ENCODE data around the gene COL5A2. TPM values are rescaled to one million over a fixed set of nuclear protein-coding genes. Genes with fewer than 3 reads are reported as not detected.
A peak's percentile ranks its signal among the peaks of the same experiment; 100 is the strongest.

Gene COL5A2
- polyA plus RNA-seq, 1 donor from 2014 or later = not detected

GRCh38 chr2:189111063-189111715, 68.4 kb downstream of the COL5A2 start:
- Mint-ChIP-seq H3K4me3 (no peak overlapping the region), H3K9me3 (no peaks in the 10 kb centered on the region), H3K27me3 (no peaks in the 10 kb centered on the region), H3K36me3 (no peaks in the 10 kb centered on the region), H3K4me1 (no peaks in the 10 kb centered on the region), H3K27ac (no peak overlapping the region)

- Mint-ChIP-seq H3K27me3 (no peaks in the 10 kb centered on the region), H3K27ac (no peak overlapping the region), H3K9me3 (no peaks in the 10 kb centered on the region), H3K4me1 (no peaks in the 10 kb centered on the region), H3K36me3 (no peaks in the 10 kb centered on the region), H3K4me3 (no peak overlapping the region)
Measured at GRCh38 chr2:189109921-189110397, 69.6 kb downstream of the COL5A2 start.

GRCh38 chr2:189104934-189105333, 74.6 kb downstream of the COL5A2 start:
- no peaks in the 10 kb centered on the region for H3K9me3 Mint-ChIP-seq
- no peak overlapping the region for H3K4me3 Mint-ChIP-seq
- no peaks in the 10 kb centered on the region for H3K36me3 Mint-ChIP-seq
- H3K27ac Mint-ChIP-seq = peak overlapping the region in 1 of 3 donors; percentile 78
- H3K4me1 Mint-ChIP-seq = peaks cover 0 to 2% (median 1%) of the 10 kb centered on the region in 3 donors
- H3K27me3 Mint-ChIP-seq = no peaks in the 10 kb centered on the region

GRCh38 chr2:189102735-189103134, 76.8 kb downstream of the COL5A2 start:
- Mint-ChIP-seq H3K36me3 (no peaks in the 10 kb centered on the region), H3K4me3 (no peak overlapping the region), H3K27ac (peak overlapping the region in 1 of 3 donors; percentile 70), H3K4me1 (peaks cover 0 to 2% (median 1%) of the 10 kb centered on the region in 3 donors), H3K9me3 (no peaks in the 10 kb centered on the region), H3K27me3 (no peaks in the 10 kb centered on the region)

- no peaks in the 10 kb centered on the region for H3K9me3 Mint-ChIP-seq
- peaks cover 0 to 1% (median 0%) of the 10 kb centered on the region in 3 donors for H3K4me1 Mint-ChIP-seq
- no peak overlapping the region for H3K27ac Mint-ChIP-seq
- H3K4me3 Mint-ChIP-seq = no peak overlapping the region
- H3K27me3 Mint-ChIP-seq = no peaks in the 10 kb centered on the region
- H3K36me3 Mint-ChIP-seq = no peaks in the 10 kb centered on the region
Measured at GRCh38 chr2:189097934-189098333, 81.6 kb downstream of the COL5A2 start.

GRCh38 chr2:189096769-189097447, 82.7 kb downstream of the COL5A2 start:
- Mint-ChIP-seq H3K36me3 (no peaks in the 10 kb centered on the region), H3K4me3 (no peak overlapping the region), H3K27me3 (no peaks in the 10 kb centered on the region), H3K9me3 (no peaks in the 10 kb centered on the region), H3K4me1 (peaks cover 0 to 1% (median 0%) of the 10 kb centered on the region in 3 donors), H3K27ac (no peak overlapping the region)

- H3K27me3 Mint-ChIP-seq = no peaks in the 10 kb centered on the region
- H3K4me3 Mint-ChIP-seq = no peak overlapping the region
- no peaks in the 10 kb centered on the region for H3K9me3 Mint-ChIP-seq
- H3K4me1 Mint-ChIP-seq = no peaks in the 10 kb centered on the region
- no peaks in the 10 kb centered on the region for H3K36me3 Mint-ChIP-seq
- no peak overlapping the region for H3K27ac Mint-ChIP-seq
Measured at GRCh38 chr2:189095101-189095500, 84.5 kb downstream of the COL5A2 start.

GRCh38 chr2:189092936-189093335, 86.6 kb downstream of the COL5A2 start:
- no peaks in the 10 kb centered on the region for H3K9me3 Mint-ChIP-seq
- no peak overlapping the region for H3K4me3 Mint-ChIP-seq
- no peaks in the 10 kb centered on the region for H3K27me3 Mint-ChIP-seq
- H3K4me1 Mint-ChIP-seq = no peaks in the 10 kb centered on the region
- H3K36me3 Mint-ChIP-seq = no peaks in the 10 kb centered on the region
- no peak overlapping the region for H3K27ac Mint-ChIP-seq

- Mint-ChIP-seq H3K27ac (no peak overlapping the region), H3K4me3 (no peak overlapping the region), H3K36me3 (no peaks in the 10 kb centered on the region), H3K4me1 (no peaks in the 10 kb centered on the region), H3K9me3 (no peaks in the 10 kb centered on the region), H3K27me3 (no peaks in the 10 kb centered on the region)
Measured at GRCh38 chr2:189091253-189091652, 88.3 kb downstream of the COL5A2 start.

- Mint-ChIP-seq H3K36me3 (no peaks in the 10 kb centered on the region), H3K27ac (no peak overlapping the region), H3K4me3 (no peak overlapping the region), H3K9me3 (no peaks in the 10 kb centered on the region), H3K4me1 (no peaks in the 10 kb centered on the region), H3K27me3 (no peaks in the 10 kb centered on the region)
Measured at GRCh38 chr2:189088591-189089205, 90.9 kb downstream of the COL5A2 start.

- no peaks in the 10 kb centered on the region for H3K4me1 Mint-ChIP-seq
- H3K27me3 Mint-ChIP-seq = no peaks in the 10 kb centered on the region
- no peak overlapping the region for H3K4me3 Mint-ChIP-seq
- H3K36me3 Mint-ChIP-seq = no peaks in the 10 kb centered on the region
- H3K9me3 Mint-ChIP-seq = no peaks in the 10 kb centered on the region
- no peak overlapping the region for H3K27ac Mint-ChIP-seq
Measured at GRCh38 chr2:189086710-189087109, 92.9 kb downstream of the COL5A2 start.

GRCh38 chr2:189086250-189086649, 93.3 kb downstream of the COL5A2 start:
- Mint-ChIP-seq H3K27ac (no peak overlapping the region), H3K27me3 (no peaks in the 10 kb centered on the region), H3K36me3 (no peaks in the 10 kb centered on the region), H3K4me1 (no peaks in the 10 kb centered on the region), H3K4me3 (no peak overlapping the region), H3K9me3 (no peaks in the 10 kb centered on the region)

GRCh38 chr2:189083606-189084005, 96.0 kb downstream of the COL5A2 start:
- Mint-ChIP-seq H3K9me3 (no peaks in the 10 kb centered on the region), H3K27ac (no peak overlapping the region), H3K36me3 (no peaks in the 10 kb centered on the region), H3K4me1 (no peaks in the 10 kb centered on the region), H3K27me3 (no peaks in the 10 kb centered on the region), H3K4me3 (no peak overlapping the region)

GRCh38 chr2:189083106-189083505, 96.5 kb downstream of the COL5A2 start:
- Mint-ChIP-seq H3K9me3 (no peaks in the 10 kb centered on the region), H3K36me3 (no peaks in the 10 kb centered on the region), H3K27me3 (no peaks in the 10 kb centered on the region), H3K27ac (no peak overlapping the region), H3K4me1 (no peaks in the 10 kb centered on the region), H3K4me3 (no peak overlapping the region)

GRCh38 chr2:189082376-189082975, 97.1 kb downstream of the COL5A2 start:
- H3K27me3 Mint-ChIP-seq = no peaks in the 10 kb centered on the region
- no peaks in the 10 kb centered on the region for H3K36me3 Mint-ChIP-seq
- H3K4me3 Mint-ChIP-seq = no peak overlapping the region
- no peaks in the 10 kb centered on the region for H3K4me1 Mint-ChIP-seq
- no peak overlapping the region for H3K27ac Mint-ChIP-seq
- H3K9me3 Mint-ChIP-seq = no peaks in the 10 kb centered on the region

Data from IgD-negative memory B cell (primary cell).